ENCODE measurements around the gene MYO1E. TPM values are rescaled to one million over a fixed set of nuclear protein-coding genes. Genes with fewer than 3 reads are reported as not detected.

The MYO1E gene
- total RNA-seq, 2 donors from 2014 or later: 47.8 to 65.6 TPM

- peaks cover 12% of the 10 kb centered on the region for H3K9me3 Mint-ChIP-seq
These were observed 51.5 kb downstream of the MYO1E start for GRCh38 chr15:59321000-59321689.

GRCh38 chr15:59317211-59317610 lies 55.5 kb downstream of the MYO1E start:
- H3K27ac Mint-ChIP-seq: no peak overlapping the region
- no peaks in the 10 kb centered on the region for H3K27me3 Mint-ChIP-seq (ENCODE audit: insufficient read depth)
- H3K9me3 Mint-ChIP-seq: peaks cover 12% of the 10 kb centered on the region
- peaks cover 9% of the 10 kb centered on the region for H3K9me3 ChIP-seq (ENCODE audit: control insufficient read depth, low read length)
- no peaks in the 10 kb centered on the region for H3K36me3 Mint-ChIP-seq (ENCODE audit: low read depth)
- H3K4me1 ChIP-seq (ENCODE audit: control insufficient read depth, insufficient read depth, low read length): peaks cover 6% of the 10 kb centered on the region
- no peak for TF ChIP-seq CTCF (conservative IDR thresholded peaks at IDR 0.05)
- H3K27me3 ChIP-seq (ENCODE audit: control insufficient read depth, insufficient read depth, low read length, poor library complexity, severe bottlenecking): no peaks in the 10 kb centered on the region
- H3K4me3 ChIP-seq (ENCODE audit: low read length): peak overlapping the region; percentile 2
- DNase-seq: no peak
- no peak overlapping the region for H3K27ac ChIP-seq (ENCODE audit: low read depth, low read length)
- H3K9ac ChIP-seq (ENCODE audit: extremely low read depth, low read length, poor library complexity, severe bottlenecking): no peak overlapping the region
- 83 to 90% methylated on average over 1 of the region's 1 CpG for WGBS, 2 experiments (ENCODE audit: insufficient coverage in 1 of 2, insufficient read length in 1 of 2)
- no peaks in the 10 kb centered on the region for H3K36me3 ChIP-seq (ENCODE audit: control insufficient read depth, insufficient read depth, low read length)
- H3K4me3 Mint-ChIP-seq: no peak overlapping the region
- peaks cover 6% of the 10 kb centered on the region for H3K4me1 Mint-ChIP-seq

More at GRCh38 chr15:59321000-59321689, 51.5 kb downstream of the MYO1E start:
- Histone ChIP-seq H3K4me1 (ENCODE audit: control insufficient read depth, insufficient read depth, low read length) (peaks cover 4% of the 10 kb centered on the region), H3K27me3 (ENCODE audit: control insufficient read depth, insufficient read depth, low read length, poor library complexity, severe bottlenecking) (no peaks in the 10 kb centered on the region), H3K9me3 (ENCODE audit: control insufficient read depth, low read length) (peaks cover 9% of the 10 kb centered on the region), H3K9ac (ENCODE audit: extremely low read depth, low read length, poor library complexity, severe bottlenecking) (no peak overlapping the region), H3K36me3 (ENCODE audit: control insufficient read depth, insufficient read depth, low read length) (no peaks in the 10 kb centered on the region), H3K4me3 (ENCODE audit: low read length) (no peak overlapping the region), H3K27ac (ENCODE audit: low read depth, low read length) (no peak overlapping the region)
- Mint-ChIP-seq H3K4me1 (peaks cover 2% of the 10 kb centered on the region), H3K27me3 (ENCODE audit: insufficient read depth) (no peaks in the 10 kb centered on the region), H3K27ac (no peak overlapping the region), H3K36me3 (ENCODE audit: low read depth) (no peaks in the 10 kb centered on the region), H3K4me3 (no peak overlapping the region)
- WGBS, 2 experiments (ENCODE audit: insufficient coverage in 1 of 2, insufficient read length in 1 of 2): 97 to 100% methylated on average over 1 to 4 of the region's 4 CpGs
- no peak for DNase-seq
- TF ChIP-seq CTCF (conservative IDR thresholded peaks at IDR 0.05): no peak

GRCh38 chr15:59315914-59316451 lies 56.7 kb downstream of the MYO1E start:
- Mint-ChIP-seq H3K9me3 (peaks cover 6% of the 10 kb centered on the region), H3K27ac (no peak overlapping the region), H3K36me3 (ENCODE audit: low read depth) (no peaks in the 10 kb centered on the region), H3K4me1 (peaks cover 6% of the 10 kb centered on the region), H3K27me3 (ENCODE audit: insufficient read depth) (no peaks in the 10 kb centered on the region), H3K4me3 (no peak overlapping the region)
- no peak for DNase-seq
- 63 to 86% methylated on average over 3 to 6 of the region's 6 CpGs for WGBS, 2 experiments (ENCODE audit: insufficient coverage in 1 of 2, insufficient read length in 1 of 2)
- Histone ChIP-seq H3K9me3 (ENCODE audit: control insufficient read depth, low read length) (peaks cover 2% of the 10 kb centered on the region), H3K27ac (ENCODE audit: low read depth, low read length) (no peak overlapping the region), H3K36me3 (ENCODE audit: control insufficient read depth, insufficient read depth, low read length) (no peaks in the 10 kb centered on the region), H3K4me1 (ENCODE audit: control insufficient read depth, insufficient read depth, low read length) (peaks cover 6% of the 10 kb centered on the region), H3K9ac (ENCODE audit: extremely low read depth, low read length, poor library complexity, severe bottlenecking) (no peak overlapping the region), H3K4me3 (ENCODE audit: low read length) (no peak overlapping the region), H3K27me3 (ENCODE audit: control insufficient read depth, insufficient read depth, low read length, poor library complexity, severe bottlenecking) (no peaks in the 10 kb centered on the region)
- TF ChIP-seq CTCF (conservative IDR thresholded peaks at IDR 0.05): no peak
